Caco-2 (cell line): ENCODE measurements around the gene GABRD. TPM values are rescaled to one million over a fixed set of nuclear protein-coding genes. Genes with fewer than 3 reads are reported as not detected.
A peak's percentile ranks its signal among the peaks of the same experiment; 100 is the strongest.

Experiments used
- BruUV-seq: library from RNA; stranded (reverse); fragments of 400-500 nt; replicated peaks from 2 replicates; lab custom pipeline; 2021; lab: Mats Ljungman, UMichigan
- CTCF ChIA-PET: fragments of 300-600 bp; sonication (Branson Sonifier 250); formaldehyde crosslinking; loops from one replicate; lab custom pipeline; 2022; ENCODE audit warnings: antibody characterized with exemption; lab: Charles Lee
- POLR2A ChIA-PET: fragments of 300-600 bp; sonication (Branson Sonifier 250); formaldehyde crosslinking; loops from one replicate; lab custom pipeline; 2022; ENCODE audit warnings: antibody characterized with exemption; lab: Charles Lee
- DNase-seq, 2 experiments: peaks; one replicate each; pipeline versions ENCODE4 v3.0.0 to v3.0.0-alpha.2; 2020 to 2022
- H3K27me3 ChIP-seq: replicated peaks from 2 replicates; pipeline ENCODE4 v1.6.0; 2011; ENCODE audit warnings: low read length; ENCODE audit not compliant: control insufficient read depth, insufficient read depth
- H3K36me3 ChIP-seq: 2 replicates; pipeline ENCODE4 v1.5.1; 2011; ENCODE audit warnings: low read length; ENCODE audit not compliant: control insufficient read depth, insufficient read depth
- H3K4me1 ChIP-seq: fragments of 250-450 bp; sonication (Bioruptor Pico); 2 replicates; pipeline ENCODE4 v1.5.1; 2020; ENCODE audit warnings: mild to moderate bottlenecking
- H3K4me3 ChIP-seq: 2 replicates; pipeline ENCODE4 v1.5.1; 2011; ENCODE audit warnings: low read depth, mild to moderate bottlenecking, control low read depth, low read length
- H3K9me3 ChIP-seq: fragments of 250-450 bp; sonication (Bioruptor Pico); 2 replicates; pipeline ENCODE4 v1.5.1; 2020; ENCODE audit warnings: mild to moderate bottlenecking, moderate library complexity
- H3K27ac Mint-ChIP-seq: one replicate; pipeline ENCODE4 v1.8.0; 2022; ENCODE audit warnings: mixed read lengths; ENCODE audit not compliant: unreplicated experiment
- H3K27me3 Mint-ChIP-seq: one replicate; pipeline ENCODE4 v1.8.0; 2022; ENCODE audit warnings: mixed read lengths; ENCODE audit not compliant: insufficient read depth, unreplicated experiment
- H3K36me3 Mint-ChIP-seq: one replicate; pipeline ENCODE4 v1.8.0; 2022; ENCODE audit warnings: mild to moderate bottlenecking, mixed read lengths; ENCODE audit not compliant: insufficient read depth, unreplicated experiment
- H3K4me1 Mint-ChIP-seq: one replicate; pipeline ENCODE4 v1.8.0; 2022; ENCODE audit warnings: low read depth, mixed read lengths; ENCODE audit not compliant: unreplicated experiment
- H3K4me3 Mint-ChIP-seq: one replicate; pipeline ENCODE4 v1.8.0; 2022; ENCODE audit warnings: mild to moderate bottlenecking, moderate library complexity, mixed read lengths; ENCODE audit not compliant: unreplicated experiment
- H3K9me3 Mint-ChIP-seq: one replicate; pipeline ENCODE4 v1.8.0; 2022; ENCODE audit warnings: mixed read lengths; ENCODE audit not compliant: unreplicated experiment
- intact Hi-C: fragments of 100-400 bp; cut with micrococcal nuclease; formaldehyde crosslinking; loops from one replicate; pipeline ENCODE4 v1.10.0; 2022; ENCODE audit not compliant: unreplicated experiment
- total RNA-seq: library from RNA; stranded (reverse); gene quantifications from 2 replicates; pipeline ENCODE4 v1.2.3, GENCODE V29; 2022
- TF ChIP-seq, protein P1 (sequence below), 2 experiments: fragments of 200-600 bp in 1 of 2; IDR thresholded peaks; 1 replicate in 1 of 2; 2 replicates in 1 of 2; pipeline versions ENCODE4 v1.5.1 to v1.8.0; 2011 to 2022; ENCODE audit warnings: antibody characterized with exemption in 1 of 2, control low read depth in 1 of 2, inconsistent platforms in 1 of 2, low read depth in 1 of 2, low read length in 1 of 2, mild to moderate bottlenecking in 1 of 2, moderate library complexity in 1 of 2; ENCODE audit not compliant: insufficient read depth in 1 of 2, severe bottlenecking in 1 of 2, unreplicated experiment in 1 of 2

Gene GABRD
- total RNA-seq, 1 experiment from 2014 or later = 0.34 TPM

GRCh38 chr1:2052756-2053155 lies 33.6 kb downstream of the GABRD start:
- H3K27me3 Mint-ChIP-seq = no peaks in the 10 kb centered on the region
- Histone ChIP-seq H3K36me3 (no peaks in the 10 kb centered on the region), H3K4me1 (peaks cover 16% of the 10 kb centered on the region), H3K4me3 (no peak overlapping the region), H3K9me3 (no peaks in the 10 kb centered on the region), H3K27me3 (no peaks in the 10 kb centered on the region)
- POLR2A ChIA-PET = no interaction called here
- H3K36me3 Mint-ChIP-seq = peaks cover 19% of the 10 kb centered on the region
- no TSS peak for BruUV-seq
- H3K4me1 Mint-ChIP-seq = peaks cover 21% of the 10 kb centered on the region
- TF ChIP-seq, protein P1, sequence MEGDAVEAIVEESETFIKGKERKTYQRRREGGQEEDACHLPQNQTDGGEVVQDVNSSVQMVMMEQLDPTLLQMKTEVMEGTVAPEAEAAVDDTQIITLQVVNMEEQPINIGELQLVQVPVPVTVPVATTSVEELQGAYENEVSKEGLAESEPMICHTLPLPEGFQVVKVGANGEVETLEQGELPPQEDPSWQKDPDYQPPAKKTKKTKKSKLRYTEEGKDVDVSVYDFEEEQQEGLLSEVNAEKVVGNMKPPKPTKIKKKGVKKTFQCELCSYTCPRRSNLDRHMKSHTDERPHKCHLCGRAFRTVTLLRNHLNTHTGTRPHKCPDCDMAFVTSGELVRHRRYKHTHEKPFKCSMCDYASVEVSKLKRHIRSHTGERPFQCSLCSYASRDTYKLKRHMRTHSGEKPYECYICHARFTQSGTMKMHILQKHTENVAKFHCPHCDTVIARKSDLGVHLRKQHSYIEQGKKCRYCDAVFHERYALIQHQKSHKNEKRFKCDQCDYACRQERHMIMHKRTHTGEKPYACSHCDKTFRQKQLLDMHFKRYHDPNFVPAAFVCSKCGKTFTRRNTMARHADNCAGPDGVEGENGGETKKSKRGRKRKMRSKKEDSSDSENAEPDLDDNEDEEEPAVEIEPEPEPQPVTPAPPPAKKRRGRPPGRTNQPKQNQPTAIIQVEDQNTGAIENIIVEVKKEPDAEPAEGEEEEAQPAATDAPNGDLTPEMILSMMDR (IDR thresholded peaks at IDR 0.05; ENCODE audit: insufficient read depth in 1 of 2, low read depth in 1 of 2, low read length in 1 of 2, severe bottlenecking in 1 of 2, unreplicated experiment in 1 of 2) = no peak
- intact Hi-C loops = no loop called here
- H3K9me3 Mint-ChIP-seq = no peaks in the 10 kb centered on the region
- no peak overlapping the region for H3K27ac Mint-ChIP-seq
- CTCF ChIA-PET = no interaction called here
- H3K4me3 Mint-ChIP-seq = peak overlapping the region; percentile 67
- DNase-seq = no peak

DNA sequence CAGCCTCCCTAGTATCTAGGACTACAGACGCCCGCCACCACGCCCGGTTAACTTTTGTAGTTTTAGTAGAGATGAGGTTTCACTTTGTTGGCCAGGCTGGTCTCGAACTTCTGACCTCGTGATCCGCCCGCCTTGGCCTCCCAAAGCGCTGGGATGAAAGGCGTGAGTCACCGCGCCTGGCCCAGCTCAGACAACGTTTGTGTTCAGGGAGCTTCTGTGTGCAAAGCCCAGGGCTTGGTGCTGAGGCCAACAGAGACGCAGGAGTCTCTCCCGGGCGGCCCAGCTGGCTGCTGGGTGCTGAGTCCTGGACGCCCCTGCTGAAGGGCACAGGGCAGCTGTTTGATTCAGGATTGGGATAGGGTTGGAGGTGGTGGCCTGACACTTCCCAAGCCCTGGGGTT lies 34.1 kb downstream of the GABRD start:
- Histone ChIP-seq H3K27me3 (no peaks in the 10 kb centered on the region), H3K9me3 (no peaks in the 10 kb centered on the region), H3K4me3 (no peak overlapping the region), H3K36me3 (no peaks in the 10 kb centered on the region), H3K4me1 (peaks cover 11% of the 10 kb centered on the region)
- H3K4me3 Mint-ChIP-seq = peak overlapping the region; percentile 67
- H3K27me3 Mint-ChIP-seq = no peaks in the 10 kb centered on the region
- peaks cover 19% of the 10 kb centered on the region for H3K4me1 Mint-ChIP-seq
- peaks cover 19% of the 10 kb centered on the region for H3K36me3 Mint-ChIP-seq
- ChIA-PET CTCF (no interaction called here), POLR2A (no interaction called here)
- intact Hi-C loops = no loop called here
- H3K9me3 Mint-ChIP-seq = no peaks in the 10 kb centered on the region
- H3K27ac Mint-ChIP-seq = no peak overlapping the region
- TF ChIP-seq, protein P1 (IDR thresholded peaks at IDR 0.05; ENCODE audit: insufficient read depth in 1 of 2, low read depth in 1 of 2, low read length in 1 of 2, severe bottlenecking in 1 of 2, unreplicated experiment in 1 of 2) = no peak
- BruUV-seq = no TSS peak
- no peak for DNase-seq

DNA sequence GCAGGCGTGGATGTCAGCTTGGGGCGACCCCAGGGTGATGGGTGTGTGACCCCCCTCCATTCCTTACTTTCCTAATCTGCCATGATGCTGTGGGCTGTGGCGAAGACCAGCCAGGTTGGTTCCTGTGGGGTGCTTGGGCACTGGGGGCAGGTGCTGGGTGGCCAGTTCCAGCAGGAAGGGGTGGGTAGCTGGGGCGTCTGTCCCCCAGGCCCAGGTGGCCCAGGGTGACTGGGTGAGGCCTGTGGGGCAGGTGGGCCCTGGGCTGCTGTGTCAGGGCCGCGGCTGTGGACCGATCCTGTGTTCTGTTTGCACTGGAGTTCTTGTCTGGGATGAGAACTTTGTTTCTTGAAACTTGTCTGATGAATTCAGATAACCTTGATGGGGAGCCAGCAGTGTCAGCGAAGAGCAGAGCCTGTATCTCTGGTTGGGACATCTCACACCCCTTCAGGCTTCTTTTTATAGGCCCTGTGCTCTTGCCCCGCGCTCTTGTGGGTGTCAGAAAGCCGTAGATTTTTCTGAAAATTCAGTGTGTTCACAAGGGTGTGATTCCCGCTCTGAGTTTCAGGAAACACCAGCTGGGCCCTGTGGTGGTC lies 34.7 kb downstream of the GABRD start:
- ChIA-PET CTCF (no interaction called here), POLR2A (no interaction called here)
- Histone ChIP-seq H3K9me3 (no peaks in the 10 kb centered on the region), H3K27me3 (no peaks in the 10 kb centered on the region), H3K4me3 (no peak overlapping the region), H3K36me3 (no peaks in the 10 kb centered on the region), H3K4me1 (peaks cover 5% of the 10 kb centered on the region)
- Mint-ChIP-seq H3K27me3 (no peaks in the 10 kb centered on the region), H3K36me3 (peaks cover 16% of the 10 kb centered on the region), H3K9me3 (no peaks in the 10 kb centered on the region), H3K4me1 (peaks cover 13% of the 10 kb centered on the region), H3K4me3 (no peak overlapping the region), H3K27ac (no peak overlapping the region)
- BruUV-seq = no TSS peak
- DNase-seq = no peak
- TF ChIP-seq, protein P1 (IDR thresholded peaks at IDR 0.05; ENCODE audit: insufficient read depth in 1 of 2, low read depth in 1 of 2, low read length in 1 of 2, severe bottlenecking in 1 of 2, unreplicated experiment in 1 of 2) = no peak
- intact Hi-C loops = no loop called here
